Endothelial cell of umbilical vein (primary cell): ENCODE measurements around the gene OSBPL5.
A peak's percentile ranks its signal among the peaks of the same experiment; 100 is the strongest.

Experiments used
- EZH2 ChIP-seq: IDR thresholded peaks from 2 replicates; pipeline ENCODE4 v1.6.1; 2012; ENCODE audit warnings: borderline replicate concordance, low read depth, mild to moderate bottlenecking, moderate library complexity, low read length, inconsistent platforms; ENCODE audit not compliant: severe bottlenecking
- FOS ChIP-seq: IDR thresholded peaks from 2 replicates; pipeline ENCODE4 v1.6.1; 2011; ENCODE audit warnings: mild to moderate bottlenecking, low read length, moderate library complexity, borderline replicate concordance; ENCODE audit not compliant: insufficient read depth
- JUN ChIP-seq: IDR thresholded peaks from 2 replicates; pipeline ENCODE4 v1.6.1; 2011; ENCODE audit warnings: borderline replicate concordance, low read depth; ENCODE audit not compliant: insufficient read length, insufficient read depth
- POLR2A ChIP-seq: IDR thresholded peaks from 2 replicates; pipeline ENCODE4 v1.6.1; 2012; ENCODE audit warnings: low read depth, mild to moderate bottlenecking, control low read depth, low read length
- POLR2AphosphoS5 ChIP-seq: IDR thresholded peaks from 2 replicates; pipeline ENCODE4 v1.6.1; 2012; ENCODE audit warnings: low read depth, mild to moderate bottlenecking, control low read depth, low read length, moderate library complexity; ENCODE audit not compliant: insufficient read depth
- TF ChIP-seq, protein P1 (sequence below), 2 donors: IDR thresholded peaks; 1 replicate in 1 of 2; 2 replicates in 1 of 2; pipeline ENCODE4 v1.5.1; 2011; ENCODE audit warnings: low read length in 2 of 2, mild to moderate bottlenecking in 2 of 2, moderate library complexity in 2 of 2, control low read depth in 1 of 2, inconsistent platforms in 1 of 2, low read depth in 1 of 2; ENCODE audit not compliant: insufficient read depth in 1 of 2; ENCODE audit errors: extremely low read depth in 1 of 2
- TF ChIP-seq, protein P2 (sequence below): IDR thresholded peaks from 2 replicates; pipeline ENCODE4 v1.6.1; 2011; ENCODE audit not compliant: insufficient read depth, insufficient read length

DNA sequence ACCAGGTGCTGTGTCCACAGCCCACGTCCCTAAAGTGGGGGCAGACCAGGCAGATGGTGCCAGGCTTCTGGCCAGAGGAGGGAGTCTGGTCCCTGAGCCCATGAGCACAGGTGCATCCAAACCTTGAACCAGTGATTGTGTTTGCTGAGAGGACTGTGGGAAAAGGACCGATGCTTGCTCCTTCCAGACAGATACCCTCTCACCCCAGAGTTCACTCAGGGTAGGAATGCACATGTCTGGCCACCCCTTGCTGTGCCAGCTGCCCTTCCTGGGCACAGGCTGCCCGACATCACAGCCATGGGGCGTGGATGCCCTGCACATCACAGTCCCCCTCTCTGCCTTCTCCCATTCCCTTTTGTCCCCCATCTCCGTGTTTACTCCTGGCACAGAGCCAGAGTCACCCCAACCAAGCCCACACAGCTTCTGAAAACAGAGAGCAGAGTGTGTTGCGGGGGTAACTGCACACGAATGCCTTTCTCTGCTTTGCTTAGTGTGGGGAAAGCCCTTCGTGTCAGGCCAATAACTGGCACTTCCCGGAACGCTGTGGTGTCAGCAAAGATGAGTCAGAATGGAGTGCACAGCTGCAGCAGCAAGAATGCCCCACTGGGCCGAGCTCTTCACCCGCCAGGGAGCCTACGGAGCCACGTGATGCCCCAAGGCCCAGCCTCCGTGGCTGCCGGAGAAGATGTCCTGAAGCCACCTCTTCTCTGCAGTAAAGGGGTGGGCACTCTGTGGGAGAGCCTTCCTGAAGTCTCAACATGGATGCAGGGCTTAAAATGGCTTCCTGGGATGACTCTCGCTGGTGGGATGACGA lies 115.5 kb downstream of the OSBPL5 start:
- TF ChIP-seq, protein P1, sequence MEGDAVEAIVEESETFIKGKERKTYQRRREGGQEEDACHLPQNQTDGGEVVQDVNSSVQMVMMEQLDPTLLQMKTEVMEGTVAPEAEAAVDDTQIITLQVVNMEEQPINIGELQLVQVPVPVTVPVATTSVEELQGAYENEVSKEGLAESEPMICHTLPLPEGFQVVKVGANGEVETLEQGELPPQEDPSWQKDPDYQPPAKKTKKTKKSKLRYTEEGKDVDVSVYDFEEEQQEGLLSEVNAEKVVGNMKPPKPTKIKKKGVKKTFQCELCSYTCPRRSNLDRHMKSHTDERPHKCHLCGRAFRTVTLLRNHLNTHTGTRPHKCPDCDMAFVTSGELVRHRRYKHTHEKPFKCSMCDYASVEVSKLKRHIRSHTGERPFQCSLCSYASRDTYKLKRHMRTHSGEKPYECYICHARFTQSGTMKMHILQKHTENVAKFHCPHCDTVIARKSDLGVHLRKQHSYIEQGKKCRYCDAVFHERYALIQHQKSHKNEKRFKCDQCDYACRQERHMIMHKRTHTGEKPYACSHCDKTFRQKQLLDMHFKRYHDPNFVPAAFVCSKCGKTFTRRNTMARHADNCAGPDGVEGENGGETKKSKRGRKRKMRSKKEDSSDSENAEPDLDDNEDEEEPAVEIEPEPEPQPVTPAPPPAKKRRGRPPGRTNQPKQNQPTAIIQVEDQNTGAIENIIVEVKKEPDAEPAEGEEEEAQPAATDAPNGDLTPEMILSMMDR (IDR thresholded peaks at IDR 0.05; ENCODE audit: extremely low read depth in 1 of 2, insufficient read depth in 1 of 2, low read depth in 1 of 2, low read length in 2 of 2) = peak; percentile 27 to 29
- no peak for TF ChIP-seq POLR2A
- TF ChIP-seq, protein P2, sequence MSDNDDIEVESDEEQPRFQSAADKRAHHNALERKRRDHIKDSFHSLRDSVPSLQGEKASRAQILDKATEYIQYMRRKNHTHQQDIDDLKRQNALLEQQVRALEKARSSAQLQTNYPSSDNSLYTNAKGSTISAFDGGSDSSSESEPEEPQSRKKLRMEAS = peak; percentile 69
- no peak for TF ChIP-seq EZH2
- peak; percentile 25 for TF ChIP-seq POLR2AphosphoS5
- TF ChIP-seq JUN = peak; percentile 67
- TF ChIP-seq FOS = no peak
